NOMO-1 (cell line): ENCODE results near the gene FAM120B.

Experiments used
- DNase-seq, 2 experiments: peaks; one replicate each; lab custom pipeline; 2025; ENCODE audit not compliant: unreplicated experiment in 2 of 2; lab: John Stamatoyannopoulos, UW

FAM120B gene

DNA sequence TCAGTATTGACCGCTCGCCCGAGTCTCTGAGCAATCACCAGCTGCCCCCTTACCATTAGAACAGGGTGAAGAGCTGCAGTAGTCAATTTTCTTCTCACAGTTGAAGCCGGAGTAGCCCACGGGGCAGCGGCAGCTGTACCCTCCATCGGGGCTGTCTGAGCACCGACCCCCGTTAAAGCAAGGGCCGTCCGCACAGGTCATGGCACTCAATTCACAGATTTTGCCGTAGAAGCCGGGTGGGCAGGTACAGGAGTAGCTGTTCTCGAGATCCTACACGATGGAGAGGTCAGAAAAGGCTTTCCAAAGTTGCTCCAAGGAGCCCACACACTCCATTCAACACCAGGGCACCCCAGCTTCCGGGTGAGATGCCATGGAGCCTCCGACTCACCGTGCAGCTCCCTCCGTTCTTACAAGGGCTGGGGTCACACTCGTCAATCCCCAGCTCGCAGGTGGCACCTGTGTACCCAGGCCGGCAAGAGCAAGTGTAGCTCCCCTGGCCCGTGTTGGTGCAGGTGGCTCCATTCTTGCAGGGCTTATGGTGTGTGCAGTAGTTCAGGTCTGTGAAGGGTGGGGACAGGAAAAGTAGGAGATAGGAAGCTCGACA lies 21.6 kb upstream of the FAM120B start:
- no peak for DNase-seq

GRCh38 chr6:170285482-170285881 lies 21.1 kb upstream of the FAM120B start:
- DNase-seq = no peak

- no peak for DNase-seq
These were observed 20.2 kb upstream of the FAM120B start for GRCh38 chr6:170286246-170286933.

GRCh38 chr6:170286934-170287265 lies 19.7 kb upstream of the FAM120B start:
- DNase-seq = no peak

- no peak for DNase-seq
These were observed 19.1 kb upstream of the FAM120B start for GRCh38 chr6:170287371-170287876.

DNA sequence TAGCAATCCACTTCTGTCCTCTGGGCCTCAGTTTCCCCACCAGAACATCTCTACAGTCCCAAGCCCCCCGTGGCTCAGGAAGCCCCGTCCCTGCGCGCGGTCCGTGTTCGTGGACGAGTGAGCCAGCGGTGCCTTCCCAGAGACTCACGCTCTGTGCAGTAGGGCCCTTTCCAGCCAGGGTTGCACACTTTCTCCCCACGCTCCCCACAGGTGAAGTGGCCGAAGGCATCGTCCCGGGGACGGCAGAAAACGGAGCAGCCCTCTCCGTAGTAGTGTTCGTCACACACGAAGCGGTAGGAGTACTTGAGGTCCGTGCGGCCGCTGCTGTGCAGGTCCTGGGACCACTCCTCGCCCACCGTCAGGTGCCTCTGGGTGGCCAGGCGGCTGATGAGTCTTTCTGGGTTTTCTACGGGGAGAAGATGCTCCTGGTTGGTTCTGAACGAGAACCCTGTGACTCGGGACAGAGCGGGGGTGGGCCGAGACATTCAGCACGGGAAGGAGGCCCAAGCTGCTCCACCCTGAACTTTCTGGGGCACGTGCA lies 18.4 kb upstream of the FAM120B start:
- DNase-seq = no peak

- DNase-seq = no peak
These were observed 17.7 kb upstream of the FAM120B start for GRCh38 chr6:170288852-170289179.

GRCh38 chr6:170289180-170289931 lies 17.2 kb upstream of the FAM120B start:
- DNase-seq = no peak

GRCh38 chr6:170289951-170290295 lies 16.6 kb upstream of the FAM120B start:
- no peak for DNase-seq

DNA sequence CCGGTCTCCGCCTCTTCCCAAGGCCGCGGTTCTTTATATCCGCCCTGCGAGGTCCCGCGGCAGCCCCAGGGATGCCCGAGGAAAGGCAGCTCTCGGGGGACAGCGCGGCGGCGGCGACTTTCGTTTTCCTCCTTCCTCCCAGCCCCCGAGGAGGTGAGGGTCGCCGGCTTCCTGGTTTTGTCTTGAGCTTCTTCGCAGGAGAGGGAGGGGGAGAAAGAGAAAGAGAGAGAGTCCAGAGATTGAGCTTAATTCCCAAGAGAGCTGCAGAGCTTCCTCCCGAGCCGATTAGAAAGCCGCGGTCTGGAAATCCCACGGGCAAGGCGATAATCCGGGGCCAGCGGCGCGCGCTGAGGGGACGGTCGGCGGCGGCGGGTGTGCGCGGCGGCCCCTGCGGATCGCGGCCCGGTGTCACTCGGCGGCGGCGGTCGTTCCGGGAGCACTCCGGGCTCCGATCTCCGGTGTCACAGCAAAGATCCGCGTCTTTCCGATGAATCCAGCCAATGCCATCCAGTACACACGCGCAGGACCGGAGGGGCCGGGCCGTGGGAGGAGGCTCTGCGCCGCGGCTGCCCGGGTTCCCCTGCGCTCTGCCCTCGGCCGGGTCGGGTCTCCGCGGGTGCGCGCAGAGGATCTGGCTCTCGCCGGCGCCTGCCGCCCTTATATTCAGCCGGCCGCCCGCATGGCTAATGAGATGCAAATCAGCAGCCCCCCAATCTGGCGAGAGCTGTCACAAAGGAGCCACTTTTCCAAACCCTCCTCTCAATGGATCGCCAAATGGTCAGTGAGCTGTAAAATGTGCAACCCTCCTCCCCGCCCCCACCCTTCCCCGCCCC lies 16.0 kb upstream of the FAM120B start, which contains the start of gene DLL1:
TSS of gene DLL1 (minus strand) at position 783 of the 833 bp plus-strand sequence. CDS start 939 bp downstream, outside the sequence.
- peak; percentile 43 to 45 for DNase-seq

DNA sequence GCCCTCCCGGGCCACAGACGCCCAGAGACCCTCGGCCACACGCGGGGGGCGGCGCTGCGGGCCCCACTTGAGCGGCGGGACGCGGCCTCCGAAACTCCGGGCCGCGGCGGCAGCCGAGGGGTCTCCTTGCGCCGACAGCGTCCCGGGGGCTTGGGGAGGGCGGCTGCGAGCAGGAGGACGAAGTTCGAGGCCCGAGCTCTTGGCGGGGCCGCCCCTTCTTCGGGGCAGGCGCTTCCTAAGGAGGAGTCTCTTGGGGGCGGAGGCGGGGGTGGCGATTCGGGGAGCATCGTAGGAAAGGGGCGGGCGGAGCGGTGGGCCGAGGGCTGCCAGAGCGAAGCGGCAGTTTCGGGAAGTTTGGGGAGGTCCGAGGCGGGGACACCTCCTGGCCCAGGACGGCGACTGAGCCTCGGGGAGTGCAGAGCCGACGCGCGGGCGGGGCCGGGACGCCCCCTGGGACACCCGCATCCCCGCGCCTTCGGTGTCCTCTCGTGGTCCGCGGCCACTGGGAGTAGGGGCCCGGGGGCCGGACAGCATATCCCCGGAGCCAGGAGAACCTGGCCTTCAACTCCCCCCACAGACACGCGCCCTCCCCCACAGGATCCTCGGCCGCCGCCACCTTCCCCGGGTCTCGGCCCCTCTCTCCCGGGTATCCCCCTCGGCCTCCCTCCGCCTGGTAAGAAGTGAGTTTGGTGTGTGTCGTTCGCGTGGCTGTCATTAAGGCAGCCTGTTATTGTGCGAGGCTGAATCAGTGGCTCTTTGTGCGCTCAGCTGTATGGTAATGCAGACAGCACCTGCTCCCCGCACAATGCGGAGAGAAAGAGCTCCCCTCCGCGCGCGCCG lies 15.1 kb upstream of the FAM120B start:
- DNase-seq = peak; percentile 70 to 82

- peak in 1 of 2 experiments; percentile 49 for DNase-seq
These were observed 14.5 kb upstream of the FAM120B start for GRCh38 chr6:170292111-170292406.

GRCh38 chr6:170292407-170293158 lies 14.0 kb upstream of the FAM120B start:
- no peak for DNase-seq

DNA sequence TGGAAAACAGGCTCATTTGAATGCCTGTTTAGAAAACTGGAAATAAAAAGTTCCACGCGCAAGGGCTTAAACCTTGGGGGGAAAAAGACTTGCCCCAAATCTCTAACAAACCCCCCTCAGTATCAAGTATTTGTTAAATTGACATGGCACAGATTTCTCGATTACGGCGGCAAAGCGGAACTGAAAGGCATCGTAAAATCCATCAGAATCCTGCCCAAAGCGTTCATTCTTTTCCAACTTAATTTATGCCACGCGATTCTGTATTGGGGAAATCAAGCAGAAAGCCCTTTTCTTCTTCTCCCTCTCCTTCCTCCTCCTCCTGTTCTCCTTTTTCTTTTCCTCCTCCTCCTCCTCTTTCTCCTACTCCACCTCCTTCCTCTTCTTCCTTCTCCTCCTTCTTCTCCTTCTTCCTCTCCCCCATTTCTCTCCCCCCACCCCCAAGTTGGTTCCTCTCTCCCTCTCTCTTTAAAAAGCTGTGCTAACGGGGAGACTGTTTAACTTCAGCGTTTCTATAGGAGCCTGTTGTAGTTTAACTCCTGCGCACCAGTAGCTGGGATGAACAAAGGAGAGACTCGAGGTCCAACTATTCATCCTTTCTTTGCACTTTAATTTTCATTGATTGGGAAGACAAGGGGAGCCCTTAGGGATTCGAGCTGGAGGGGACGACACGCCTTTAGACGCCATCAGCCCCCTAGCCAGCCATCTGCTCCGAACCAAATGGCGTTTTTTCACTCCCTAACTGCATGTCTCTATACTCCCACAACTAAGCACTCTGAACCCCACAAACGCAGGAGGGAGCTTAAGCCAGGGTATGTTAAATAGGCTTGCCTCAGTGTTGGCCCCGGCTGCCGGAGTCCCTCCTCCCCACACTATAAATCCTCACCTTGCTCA lies 13.0 kb upstream of the FAM120B start:
- DNase-seq = peak in 1 of 2 experiments; percentile 36

GRCh38 chr6:170294298-170294730 lies 12.2 kb upstream of the FAM120B start:
- DNase-seq = no peak

DNA sequence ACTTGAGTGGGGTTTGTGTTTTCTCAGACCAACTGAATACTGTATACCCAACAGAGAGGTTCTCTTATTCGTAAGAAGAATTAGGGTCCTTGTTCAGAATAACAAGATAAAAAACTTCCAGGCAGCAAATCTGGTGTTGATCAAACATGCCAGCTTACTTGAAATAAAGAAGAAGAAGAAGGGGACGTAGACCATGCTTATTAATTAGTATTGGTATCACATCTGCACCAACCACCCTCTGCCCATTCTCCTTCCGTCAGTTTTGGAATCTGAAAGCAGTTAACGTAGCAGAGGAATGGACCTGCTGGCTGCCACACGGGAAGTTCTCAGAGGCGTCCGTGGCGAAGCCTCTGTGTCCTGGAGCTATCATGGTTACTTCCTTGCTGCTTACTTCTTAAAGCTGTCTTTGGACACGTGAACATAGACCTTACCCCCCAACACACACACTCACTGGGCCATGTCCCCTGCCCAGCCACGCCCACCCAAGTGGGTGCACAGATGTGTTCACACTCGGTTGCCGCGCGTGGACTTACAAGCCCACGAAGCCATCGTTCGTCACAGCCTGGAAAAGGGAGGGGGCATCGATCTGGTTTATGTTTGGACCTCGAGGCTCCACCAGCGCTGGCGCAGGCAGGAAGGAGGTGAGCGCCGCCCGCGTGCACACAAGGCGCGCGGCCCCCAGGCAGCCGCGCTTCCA lies 11.6 kb upstream of the FAM120B start:
- no peak for DNase-seq

DNA sequence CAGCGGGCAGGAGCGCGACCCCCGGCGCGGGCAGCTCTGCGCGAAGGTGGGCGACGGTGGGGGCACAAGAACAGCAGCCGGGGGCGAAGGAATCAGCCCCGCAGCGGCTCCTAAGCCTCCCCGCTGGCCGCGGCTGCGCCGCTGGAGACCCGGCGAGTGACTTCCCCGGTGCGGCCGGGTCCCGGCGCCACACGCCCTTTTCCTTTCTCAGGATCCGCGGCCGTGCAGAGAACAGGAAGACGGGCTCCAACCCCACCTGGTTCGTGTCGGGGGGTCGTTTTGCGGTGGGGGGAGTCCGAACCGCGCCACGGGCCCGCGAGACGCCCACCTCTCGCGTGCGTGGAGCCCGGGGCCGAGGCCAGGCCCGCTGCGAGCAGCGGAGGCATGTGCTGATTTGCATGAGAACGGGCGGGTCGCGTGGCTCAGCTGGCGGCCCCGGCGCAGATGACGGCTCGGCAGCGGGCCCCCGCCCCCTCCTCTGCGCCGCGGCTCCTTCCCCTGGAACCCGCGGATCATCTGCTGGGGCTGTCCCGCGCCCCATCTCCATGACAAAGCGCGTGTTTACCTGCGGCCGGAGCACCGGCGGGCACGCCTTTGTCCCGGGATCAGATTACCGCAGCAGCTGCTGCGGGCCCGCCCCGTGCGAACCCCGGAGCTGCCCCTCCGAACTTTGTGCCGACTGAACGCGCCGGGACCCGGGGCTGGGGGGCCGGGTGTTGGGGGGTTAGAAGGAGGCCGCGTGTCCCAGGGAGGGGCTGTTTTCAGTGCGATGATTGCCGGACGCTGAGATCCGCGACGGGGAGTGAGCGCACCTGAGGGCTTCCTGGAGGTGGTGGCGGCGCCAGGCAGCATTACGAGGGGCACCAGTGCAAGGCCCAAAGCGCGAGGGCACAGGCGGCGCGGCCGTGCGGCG lies 10.8 kb upstream of the FAM120B start:
- DNase-seq = peak in 1 of 2 experiments; percentile 15
